PC-3 (cell line): Measurements from ENCODE around the gene SDHC. TPM values are rescaled to one million over a fixed set of nuclear protein-coding genes. Genes with fewer than 3 reads are reported as not detected.
A peak's percentile ranks its signal among the peaks of the same experiment; 100 is the strongest.

Experiments
- ATAC-seq: fragments of 200-7000 bp; cut with Tn5 transposase; 2 replicates; pipeline ENCODE4 v1.9.1; 2020; ENCODE audit warnings: mild to moderate bottlenecking, moderate library complexity
- BruUV-seq: library from RNA; stranded (reverse); fragments of 400-500 nt; replicated peaks from 2 replicates; lab custom pipeline; 2021; lab: Mats Ljungman, UMichigan
- CTCF ChIA-PET: fragments of 300-600 bp; sonication (Branson Sonifier 250); formaldehyde crosslinking; loops from one replicate; lab custom pipeline; 2022; ENCODE audit warnings: antibody characterized with exemption; lab: Charles Lee
- POLR2A ChIA-PET: fragments of 300-600 bp; sonication (Branson Sonifier 250); formaldehyde crosslinking; loops from one replicate; lab custom pipeline; 2022; ENCODE audit warnings: antibody characterized with exemption; ENCODE audit not compliant: unreplicated experiment; lab: Charles Lee
- DNase-seq: peaks from one replicate; pipeline ENCODE4 v3.0.0-alpha.2; 2015
- H2AFZ ChIP-seq: fragments of 300-600 bp; sonication (generic); 2 replicates; pipeline ENCODE4 v1.6.0; 2016; ENCODE audit warnings: antibody characterized with exemption, low read length
- H3F3A ChIP-seq: fragments of 300-600 bp; sonication (generic); one replicate; pipeline ENCODE4 v1.6.0; 2017; ENCODE audit warnings: antibody characterized with exemption, low read length, control low read depth, mild to moderate bottlenecking; ENCODE audit not compliant: unreplicated experiment
- H3K27ac ChIP-seq: fragments of 300-600 bp; sonication (generic); 2 replicates; pipeline ENCODE4 v1.5.1; 2016; ENCODE audit warnings: mild to moderate bottlenecking, low read length
- H3K27me3 ChIP-seq: fragments of 300-600 bp; sonication (generic); 2 replicates; pipeline ENCODE4 v1.6.1; 2016; ENCODE audit warnings: low read length, mixed read lengths
- H3K36me3 ChIP-seq: fragments of 300-600 bp; sonication (generic); 2 replicates; pipeline ENCODE4 v1.6.1; 2016; ENCODE audit warnings: low read depth, mixed run types, low read length, mixed read lengths
- H3K4me1 ChIP-seq: fragments of 300-600 bp; sonication (generic); 2 replicates; pipeline ENCODE4 v1.5.1; 2016; ENCODE audit warnings: low read length; ENCODE audit not compliant: insufficient read depth
- H3K4me2 ChIP-seq: fragments of 300-600 bp; sonication (generic); 2 replicates; pipeline ENCODE4 v1.6.0; 2016; ENCODE audit warnings: low read length
- H3K4me3 ChIP-seq: fragments of 300-600 bp; sonication (generic); 2 replicates; pipeline ENCODE4 v1.5.1; 2016; ENCODE audit warnings: mild to moderate bottlenecking, low read length, mixed read lengths
- H3K79me2 ChIP-seq: fragments of 300-600 bp; sonication (generic); 2 replicates; pipeline ENCODE4 v1.6.1; 2017; ENCODE audit warnings: low read length, mixed read lengths
- H3K9ac ChIP-seq: fragments of 300-600 bp; sonication (generic); 2 replicates; pipeline ENCODE4 v1.6.0; 2016; ENCODE audit warnings: mild to moderate bottlenecking, low read length
- H3K9me2 ChIP-seq: fragments of 300-600 bp; sonication (generic); replicated peaks from 2 replicates; pipeline ENCODE4 v1.6.1; 2016; ENCODE audit warnings: mixed run types, low read length, mixed read lengths
- H3K9me3 ChIP-seq: fragments of 300-600 bp; sonication (generic); 2 replicates; pipeline ENCODE4 v1.6.1; 2016; ENCODE audit warnings: low read length, mixed read lengths
- H4K20me1 ChIP-seq: fragments of 300-600 bp; sonication (generic); 2 replicates; pipeline ENCODE4 v1.6.1; 2016; ENCODE audit warnings: low read length, mixed read lengths
- EZH2 ChIP-seq: fragments of 300-600 bp; sonication (generic); IDR thresholded peaks from one replicate; pipeline ENCODE4 v1.6.1; 2017; ENCODE audit warnings: antibody characterized with exemption, mild to moderate bottlenecking, low read length; ENCODE audit not compliant: unreplicated experiment
- EZH2phosphoT487 ChIP-seq: fragments of 300-600 bp; sonication (generic); IDR thresholded peaks from 2 replicates; pipeline ENCODE4 v1.6.1; 2018; ENCODE audit warnings: mild to moderate bottlenecking, antibody characterized with exemption, low read length, borderline replicate concordance
- intact Hi-C: fragments of 100-400 bp; cut with micrococcal nuclease; formaldehyde crosslinking; loops from 2 replicates; pipeline ENCODE4 v1.9.0; 2023
- total RNA-seq: library from RNA; depleted of rRNA; stranded (reverse); fragments of >200 nt; gene quantifications from 2 replicates; pipeline ENCODE4 v1.2.3, GENCODE V29; 2014
- TF ChIP-seq, protein P1 (sequence below): fragments of 300-600 bp; sonication (generic); conservative IDR thresholded peaks from 2 replicates; pipeline ENCODE4 v1.5.1; 2017; ENCODE audit warnings: antibody characterized with exemption, low read depth, mild to moderate bottlenecking, low read length

Gene SDHC
- total RNA-seq, 1 experiment from 2014 or later: 26.1 TPM

DNA sequence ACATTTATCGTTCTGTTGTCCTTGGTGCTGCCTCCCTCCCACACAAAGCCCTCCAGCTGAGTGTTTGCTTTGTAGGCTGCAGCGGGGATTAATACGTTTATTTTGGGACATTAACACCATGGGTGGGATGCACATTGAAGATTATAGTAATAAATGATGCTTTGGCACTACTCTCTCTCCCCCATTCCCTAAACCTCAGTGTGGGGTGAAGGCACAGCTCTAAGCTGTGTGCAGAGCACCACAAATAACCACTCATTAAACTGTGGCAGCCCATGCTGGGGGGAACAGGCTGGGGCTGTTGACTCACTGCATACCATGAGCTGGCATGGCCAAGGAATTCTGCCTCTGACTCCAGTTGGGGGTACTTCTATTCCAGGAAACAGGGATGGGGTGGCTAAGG, 48.0 kb upstream of the SDHC start:
- ATAC-seq (peak; percentile 38; the same call in 1 of the 2 replicates), DNase-seq (peak; percentile 41)
- no TSS peak for BruUV-seq
- Histone ChIP-seq H4K20me1 (no peaks in the 10 kb centered on the region), H2AFZ (no peak overlapping the region), H3K27ac (no peak overlapping the region), H3K4me3 (no peak overlapping the region), H3K4me1 (no peaks in the 10 kb centered on the region; the same call in 1 of the 2 replicates), H3K36me3 (no peaks in the 10 kb centered on the region), H3F3A (no peaks in the 10 kb centered on the region), H3K79me2 (no peaks in the 10 kb centered on the region), H3K4me2 (no peak overlapping the region), H3K9ac (no peak overlapping the region), H3K9me2 (no peaks in the 10 kb centered on the region), H3K9me3 (no peaks in the 10 kb centered on the region), H3K27me3 (no peaks in the 10 kb centered on the region)
- ChIA-PET POLR2A (no interaction called here), CTCF (no interaction called here)
- TF ChIP-seq EZH2: no peak
- TF ChIP-seq, protein P1, sequence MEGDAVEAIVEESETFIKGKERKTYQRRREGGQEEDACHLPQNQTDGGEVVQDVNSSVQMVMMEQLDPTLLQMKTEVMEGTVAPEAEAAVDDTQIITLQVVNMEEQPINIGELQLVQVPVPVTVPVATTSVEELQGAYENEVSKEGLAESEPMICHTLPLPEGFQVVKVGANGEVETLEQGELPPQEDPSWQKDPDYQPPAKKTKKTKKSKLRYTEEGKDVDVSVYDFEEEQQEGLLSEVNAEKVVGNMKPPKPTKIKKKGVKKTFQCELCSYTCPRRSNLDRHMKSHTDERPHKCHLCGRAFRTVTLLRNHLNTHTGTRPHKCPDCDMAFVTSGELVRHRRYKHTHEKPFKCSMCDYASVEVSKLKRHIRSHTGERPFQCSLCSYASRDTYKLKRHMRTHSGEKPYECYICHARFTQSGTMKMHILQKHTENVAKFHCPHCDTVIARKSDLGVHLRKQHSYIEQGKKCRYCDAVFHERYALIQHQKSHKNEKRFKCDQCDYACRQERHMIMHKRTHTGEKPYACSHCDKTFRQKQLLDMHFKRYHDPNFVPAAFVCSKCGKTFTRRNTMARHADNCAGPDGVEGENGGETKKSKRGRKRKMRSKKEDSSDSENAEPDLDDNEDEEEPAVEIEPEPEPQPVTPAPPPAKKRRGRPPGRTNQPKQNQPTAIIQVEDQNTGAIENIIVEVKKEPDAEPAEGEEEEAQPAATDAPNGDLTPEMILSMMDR: no peak
- TF ChIP-seq EZH2phosphoT487: no peak
- intact Hi-C loops: no loop called here

DNA sequence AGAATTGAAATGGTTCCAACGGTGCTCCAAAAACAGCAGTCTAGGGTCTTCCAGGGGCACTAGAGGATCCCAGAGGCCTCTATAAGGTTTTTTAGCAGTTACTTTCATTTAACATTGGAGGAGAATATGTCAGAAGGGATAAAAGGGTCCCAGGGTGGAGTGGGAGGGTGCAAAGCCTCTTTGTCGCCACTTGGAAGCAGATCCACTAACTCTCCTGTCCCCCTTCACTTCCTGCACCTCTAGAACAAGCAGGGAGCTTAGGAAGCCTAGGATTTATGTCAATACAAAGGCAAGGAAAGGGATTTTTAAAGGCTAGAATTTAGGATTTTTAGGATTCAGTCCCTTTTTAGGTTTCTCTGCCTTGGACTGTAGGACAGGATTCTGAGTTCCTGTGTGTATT, 47.3 kb upstream of the SDHC start:
- CTCF ChIA-PET: no interaction called here
- no peak overlapping the region for H2AFZ ChIP-seq
- ATAC-seq (no peak), DNase-seq (no peak)
- H3K9me3 ChIP-seq: no peaks in the 10 kb centered on the region
- POLR2A ChIA-PET: interaction anchor here (0.6 kb wide), 1 partner anchor 29 kb away, joined by 4 read pairs; no protein-coding TSS in a partner anchor
- intact Hi-C loops: no loop called here
- H3K36me3 ChIP-seq: no peaks in the 10 kb centered on the region
- no peaks in the 10 kb centered on the region; the same call in 1 of the 2 replicates for H3K4me1 ChIP-seq
- H3K4me3 ChIP-seq: no peak overlapping the region
- no peaks in the 10 kb centered on the region for H3K9me2 ChIP-seq
- no peaks in the 10 kb centered on the region for H3F3A ChIP-seq
- no peak overlapping the region for H3K9ac ChIP-seq
- no TSS peak for BruUV-seq
- TF ChIP-seq, protein P1: no peak
- TF ChIP-seq EZH2 (no peak), EZH2phosphoT487 (no peak)
- no peak overlapping the region for H3K27ac ChIP-seq
- no peak overlapping the region for H3K4me2 ChIP-seq
- H3K79me2 ChIP-seq: no peaks in the 10 kb centered on the region
- H4K20me1 ChIP-seq: no peaks in the 10 kb centered on the region
- no peaks in the 10 kb centered on the region for H3K27me3 ChIP-seq

DNA sequence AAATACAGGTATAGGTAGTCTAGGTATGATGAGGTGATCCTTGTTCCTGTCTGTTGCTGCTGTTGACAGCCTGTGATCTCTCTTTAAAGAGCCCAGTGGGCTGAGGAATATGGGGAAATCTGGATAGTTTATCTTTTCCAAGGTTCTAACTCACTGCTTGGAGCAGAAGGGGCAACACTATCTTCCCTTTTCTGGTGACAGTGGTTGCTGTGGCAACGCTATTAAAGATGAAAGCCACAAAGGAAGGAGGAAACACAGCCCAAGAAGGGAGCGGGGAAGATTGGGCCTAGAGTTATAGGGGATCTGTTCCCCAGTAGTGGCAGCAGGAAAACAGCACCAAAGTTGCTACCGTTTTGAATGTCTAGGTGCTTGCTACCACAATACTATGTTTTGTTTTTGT, 46.9 kb upstream of the SDHC start:
- POLR2A ChIA-PET: interaction anchor here (0.6 kb wide), 1 partner anchor 30 kb away, joined by 4 read pairs; no protein-coding TSS in a partner anchor
- Histone ChIP-seq H3K4me1 (no peaks in the 10 kb centered on the region; the same call in 1 of the 2 replicates), H3F3A (no peaks in the 10 kb centered on the region), H3K4me2 (no peak overlapping the region), H2AFZ (no peak overlapping the region), H4K20me1 (no peaks in the 10 kb centered on the region), H3K27me3 (no peaks in the 10 kb centered on the region), H3K79me2 (no peaks in the 10 kb centered on the region), H3K4me3 (no peak overlapping the region), H3K9me3 (no peaks in the 10 kb centered on the region), H3K9me2 (no peaks in the 10 kb centered on the region), H3K36me3 (no peaks in the 10 kb centered on the region), H3K27ac (no peak overlapping the region), H3K9ac (no peak overlapping the region)
- intact Hi-C loops: no loop called here
- TF ChIP-seq, protein P1: no peak
- no peak for TF ChIP-seq EZH2phosphoT487
- TF ChIP-seq EZH2: no peak
- ATAC-seq (no peak), DNase-seq (no peak)
- CTCF ChIA-PET: no interaction called here
- no TSS peak for BruUV-seq
